Measurements from ENCODE around the gene SERPIND1. TPM values are rescaled to one million over a fixed set of nuclear protein-coding genes. Genes with fewer than 3 reads are reported as not detected.

Gene SERPIND1
- total and polyA plus RNA-seq, 2 of the 8 experiments (the other 6 are each of a cell fraction or from before 2014, with no cell fraction given) = not detected

- H2BK15ac ChIP-seq (ENCODE audit: low read length) = no peak overlapping the region
- H3K14ac ChIP-seq (ENCODE audit: insufficient read length) = no peak overlapping the region
- H3K79me1 ChIP-seq (ENCODE audit: low read depth, low read length) = no peaks in the 10 kb centered on the region
- FAIRE-seq (no peak), DNase-seq (ENCODE audit: low read depth in 1 of 2, low spot score in 2 of 2) (no peak)
- no peak overlapping the region for H2BK5ac ChIP-seq (ENCODE audit: low read depth, low read length)
- no peaks in the 10 kb centered on the region for H3K79me2 ChIP-seq (ENCODE audit: control insufficient read depth in 1 of 2, insufficient read depth in 2 of 2, low read length in 2 of 2)
- H3K27me3 ChIP-seq (replicated peaks in 1 of 4; ENCODE audit: control insufficient read depth in 3 of 4, extremely low read depth in 1 of 4, insufficient read depth in 3 of 4, low read length in 3 of 4) = no peaks in the 10 kb centered on the region
- no peak overlapping the region for H3K56ac ChIP-seq (replicated peaks; ENCODE audit: insufficient read length, low read depth, low read length)
- H3K23ac ChIP-seq (ENCODE audit: insufficient read length) = no peak overlapping the region
- TF ChIP-seq TAF7 (optimal IDR thresholded peaks at IDR 0.05; ENCODE audit: borderline replicate concordance, low read depth, low read length) (no peak), ATF3 (IDR thresholded peaks at IDR 0.05; ENCODE audit: insufficient read depth, low read depth, low read length) (no peak), YY1 (IDR thresholded peaks at IDR 0.05; ENCODE audit: low read depth, low read length) (no peak), CHD2 (IDR thresholded peaks at IDR 0.05; ENCODE audit: low read length) (no peak), MAX (IDR thresholded peaks at IDR 0.05) (no peak), GTF2F1 (IDR thresholded peaks at IDR 0.05; ENCODE audit: borderline replicate concordance, low read depth, low read length) (no peak), EGR1 (IDR thresholded peaks at IDR 0.05; ENCODE audit: borderline replicate concordance, low read depth, low read length) (no peak), CTBP2 (IDR thresholded peaks at IDR 0.05; ENCODE audit: borderline replicate concordance, insufficient read depth, insufficient read length, low read length) (no peak), TCF12 (IDR thresholded peaks at IDR 0.05; ENCODE audit: low read depth, low read length) (no peak), JUND (IDR thresholded peaks at IDR 0.05; ENCODE audit: low read length) (no peak), HDAC2 (IDR thresholded peaks at IDR 0.05; ENCODE audit: borderline replicate concordance in 1 of 2, low read depth in 2 of 2, low read length in 2 of 2) (no peak)
- H3K27ac ChIP-seq (ENCODE audit: low read depth, low read length) = no peak overlapping the region
- no peak overlapping the region for H4K8ac ChIP-seq (ENCODE audit: extremely low read depth, insufficient read depth, low read length)
- no peak overlapping the region for H3K4me3 ChIP-seq (ENCODE audit: extremely low read depth in 1 of 4, insufficient read depth in 2 of 4, low read depth in 3 of 4, low read length in 4 of 4)
- H3K18ac ChIP-seq (ENCODE audit: extremely low read depth, low read length) = no peak overlapping the region
- no peak overlapping the region for H2AK5ac ChIP-seq (ENCODE audit: low read depth, low read length)
- H4K5ac ChIP-seq (ENCODE audit: insufficient read length, low read depth, low read length) = no peak overlapping the region
- 89% methylated on average over 3 of the region's 3 CpGs; no CpG with 5 or more reads in 1 of the 2 experiments for WGBS, 2 experiments (ENCODE audit: extremely low coverage in 1 of 2, insufficient coverage in 1 of 2, insufficient read length in 1 of 2, insufficient replicate concordance in 2 of 2, low coverage in 1 of 2, low lambda C conversion rate in 2 of 2, missing lambda C conversion rate in 1 of 2)
- CTCF ChIA-PET (ENCODE audit: partially characterized antibody) = interaction anchor here (0.7 to 3.8 kb wide), 13 partner anchors 8 to 1393 kb away, joined by 3 to 24 read pairs (median 8); partner anchors contain the start of gene SERPIND1
- H3K9ac ChIP-seq (replicated peaks in 1 of 4; ENCODE audit: extremely low read depth in 1 of 4, low read depth in 3 of 4, low read length in 3 of 4) = no peak overlapping the region
- peaks cover 3 to 6% (median 5%) of the 10 kb centered on the region in 4 experiments; a peak in 5 of 7 replicates for H3K4me1 ChIP-seq (replicated peaks in 1 of 4; ENCODE audit: control insufficient read depth in 3 of 4, insufficient read depth in 4 of 4, low read length in 3 of 4)
- H2AFZ ChIP-seq (ENCODE audit: low read length) = no peak overlapping the region
- H3K4me2 ChIP-seq (ENCODE audit: insufficient read depth in 1 of 2, low read depth in 2 of 2, low read length in 2 of 2) = no peak overlapping the region
- POLR2A ChIA-PET (ENCODE audit: partially characterized antibody) = no interaction called here
- H3K9me3 ChIP-seq (ENCODE audit: insufficient read depth in 2 of 2, low read depth in 1 of 2, low read length in 1 of 2) = no peaks in the 10 kb centered on the region
- H3K4ac ChIP-seq (replicated peaks; ENCODE audit: insufficient read length, low read depth, low read length) = no peak overlapping the region
- no peak overlapping the region for H2BK120ac ChIP-seq (replicated peaks; ENCODE audit: low read depth, low read length)
- H4K91ac ChIP-seq (replicated peaks; ENCODE audit: insufficient read length, low read length) = no peak overlapping the region
- H3K36me3 ChIP-seq (ENCODE audit: control insufficient read depth in 2 of 4, insufficient read depth in 4 of 4, low read length in 3 of 4) = no peaks in the 10 kb centered on the region
- H2BK20ac ChIP-seq (ENCODE audit: low read length) = no peak overlapping the region
- peaks cover 0 to 4% of the 10 kb centered on the region in 2 experiments for H4K20me1 ChIP-seq (replicated peaks in 1 of 2; ENCODE audit: control insufficient read depth in 1 of 2, insufficient read depth in 2 of 2, low read length in 2 of 2)
- no peaks in the 10 kb centered on the region for H3K23me2 ChIP-seq (ENCODE audit: low read depth, low read length)
- no peak overlapping the region for H2BK12ac ChIP-seq (ENCODE audit: low read depth, low read length)
Observed at GRCh38 chr22:20785415-20785814, 11.5 kb downstream of the SERPIND1 start.

Measured in H1 (cell line).